ENCODE measurements around the gene ARHGEF33.

GRCh38 chr2:38934742-38935141, 45.1 kb downstream of the ARHGEF33 start:
- TF ChIP-seq, protein P1, sequence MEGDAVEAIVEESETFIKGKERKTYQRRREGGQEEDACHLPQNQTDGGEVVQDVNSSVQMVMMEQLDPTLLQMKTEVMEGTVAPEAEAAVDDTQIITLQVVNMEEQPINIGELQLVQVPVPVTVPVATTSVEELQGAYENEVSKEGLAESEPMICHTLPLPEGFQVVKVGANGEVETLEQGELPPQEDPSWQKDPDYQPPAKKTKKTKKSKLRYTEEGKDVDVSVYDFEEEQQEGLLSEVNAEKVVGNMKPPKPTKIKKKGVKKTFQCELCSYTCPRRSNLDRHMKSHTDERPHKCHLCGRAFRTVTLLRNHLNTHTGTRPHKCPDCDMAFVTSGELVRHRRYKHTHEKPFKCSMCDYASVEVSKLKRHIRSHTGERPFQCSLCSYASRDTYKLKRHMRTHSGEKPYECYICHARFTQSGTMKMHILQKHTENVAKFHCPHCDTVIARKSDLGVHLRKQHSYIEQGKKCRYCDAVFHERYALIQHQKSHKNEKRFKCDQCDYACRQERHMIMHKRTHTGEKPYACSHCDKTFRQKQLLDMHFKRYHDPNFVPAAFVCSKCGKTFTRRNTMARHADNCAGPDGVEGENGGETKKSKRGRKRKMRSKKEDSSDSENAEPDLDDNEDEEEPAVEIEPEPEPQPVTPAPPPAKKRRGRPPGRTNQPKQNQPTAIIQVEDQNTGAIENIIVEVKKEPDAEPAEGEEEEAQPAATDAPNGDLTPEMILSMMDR (IDR thresholded peaks at IDR 0.05; ENCODE audit: low read depth, low read length): no peak
- no peak for TF ChIP-seq EZH2phosphoT487 (IDR thresholded peaks at IDR 0.05; ENCODE audit: low read depth)

All from OCI-LY3 (cell line).